Bronchial smooth muscle cell (primary cell): ENCODE results near the gene PHACTR1. TPM values are rescaled to one million over a fixed set of nuclear protein-coding genes. Genes with fewer than 3 reads are reported as not detected.

Experiments
- total RNA-seq: library from RNA; depleted of rRNA; stranded (reverse); fragments of >200 nt; gene quantifications from 2 replicates; pipeline ENCODE4 v1.2.1, GENCODE V29; 2014

Gene PHACTR1
- total RNA-seq = under 0.01 and 0.34 TPM in 2 replicates

DNA sequence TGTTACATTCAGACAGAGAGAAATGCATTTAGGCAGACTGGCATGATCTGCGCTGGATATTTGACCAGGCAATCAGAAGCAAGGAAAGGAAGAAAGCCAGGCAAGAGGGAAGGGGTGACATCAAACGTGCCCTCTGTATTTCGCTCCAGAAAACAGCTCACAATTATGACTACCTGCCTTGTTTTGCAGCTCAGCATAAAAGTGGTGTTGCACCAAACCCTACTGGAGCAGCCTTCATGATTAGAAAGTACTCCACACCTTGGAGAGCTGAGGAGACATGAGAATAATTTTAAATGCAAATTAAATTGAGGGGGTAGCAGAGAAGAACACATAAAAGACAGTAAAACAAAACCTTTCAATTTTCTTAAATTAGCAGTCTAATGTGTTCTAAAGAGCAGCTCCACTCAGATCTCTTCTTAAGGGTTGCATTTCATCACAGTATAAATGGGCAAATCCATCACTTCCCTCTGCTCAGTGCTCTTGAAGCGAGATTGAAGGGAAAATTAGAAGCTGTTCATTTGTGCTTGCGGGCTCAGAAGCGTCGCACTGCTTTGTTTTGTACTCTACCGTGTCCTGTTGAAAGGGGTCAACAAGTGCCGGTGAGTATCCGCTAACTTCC, at the start of gene PHACTR1:
Gene PHACTR1, plus strand, starts transcription at position 470 of the 619 bp plus-strand sequence.

DNA sequence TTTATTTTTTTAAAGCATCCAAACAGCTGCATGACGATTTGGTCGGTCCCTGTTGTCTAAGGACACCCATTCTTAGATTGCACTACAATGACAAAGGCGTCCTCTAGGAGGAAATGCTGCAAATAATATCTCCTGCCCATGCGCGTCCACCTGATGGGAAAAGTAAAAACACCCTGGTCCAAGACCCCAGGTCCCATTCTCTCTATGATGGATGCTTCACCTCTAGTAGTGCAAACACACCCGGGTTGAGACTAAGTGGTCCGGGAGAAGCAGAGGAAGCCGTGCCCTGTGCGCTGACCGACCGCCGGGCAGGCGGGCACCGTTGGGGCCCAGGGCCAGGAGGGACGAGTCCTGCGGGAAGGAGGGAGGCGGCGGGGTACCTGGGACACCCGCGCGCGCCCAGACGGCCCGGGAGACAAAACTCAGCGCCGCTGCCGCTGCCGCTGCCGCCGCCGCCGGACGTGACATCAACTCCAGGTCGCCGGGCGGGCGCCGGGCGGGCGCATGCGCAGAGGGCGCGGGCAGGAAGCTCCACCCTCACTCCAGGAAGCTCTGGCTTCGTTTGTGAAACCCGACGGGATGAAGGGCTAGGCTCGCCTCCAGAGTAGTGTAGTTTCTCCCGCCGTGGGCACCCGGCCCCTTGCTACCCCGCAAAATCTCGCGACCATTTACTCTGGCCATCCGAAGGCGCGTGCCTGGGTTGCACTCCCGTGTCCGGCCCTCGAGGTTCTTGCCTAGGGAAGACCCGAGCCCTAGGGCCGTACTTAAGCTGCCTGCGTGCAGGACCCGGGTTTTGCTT, 611.7 kb downstream of the PHACTR1 start, which contains the start of gene TBC1D7:
Gene TBC1D7, minus strand, starts transcription at position 462 of the 799 bp plus-strand sequence. CDS start 1,639 bp downstream, outside the sequence.

